Keratinocyte (primary cell): Measurements from ENCODE around the gene APBB2. TPM values are rescaled to one million over a fixed set of nuclear protein-coding genes. Genes with fewer than 3 reads are reported as not detected.

Experiments used
- DNase-seq: peaks from one replicate; pipeline ENCODE4 v3.0.0-alpha.2; 2011; ENCODE audit warnings: low read depth, missing footprints, low spot score
- FAIRE-seq: peaks from 2 replicates; lab custom pipeline; 2011; peaks lifted over from hg19 to GRCh38; lab: Jason Lieb, UNC
- H2AFZ ChIP-seq: 2 replicates; pipeline ENCODE4 v1.6.0; 2012; ENCODE audit warnings: low read length, control low read depth, inconsistent platforms; ENCODE audit not compliant: control insufficient read depth
- H3K27ac ChIP-seq: 2 replicates; pipeline ENCODE4 v1.5.1; 2011; ENCODE audit warnings: low read length; ENCODE audit not compliant: control insufficient read depth, insufficient read depth
- H3K27me3 ChIP-seq: 3 replicates; pipeline ENCODE4 v1.6.0; 2011; ENCODE audit warnings: low read length; ENCODE audit not compliant: control insufficient read depth, insufficient read depth; ENCODE audit errors: extremely low read depth
- H3K36me3 ChIP-seq, 2 experiments: 2 replicates in 1 of 2; 3 replicates in 1 of 2; pipeline ENCODE4 v1.5.1; 2011; ENCODE audit warnings: low read length in 2 of 2, mild to moderate bottlenecking in 1 of 2; ENCODE audit not compliant: control insufficient read depth in 2 of 2, insufficient read depth in 2 of 2; ENCODE audit errors: extremely low read depth in 1 of 2
- H3K4me1 ChIP-seq: 3 replicates; pipeline ENCODE4 v1.5.1; 2011; ENCODE audit warnings: low read length; ENCODE audit not compliant: control insufficient read depth, insufficient read depth; ENCODE audit errors: extremely low read depth
- H3K4me2 ChIP-seq: 3 replicates; pipeline ENCODE4 v1.6.0; 2011; ENCODE audit warnings: low read depth, low read length; ENCODE audit not compliant: control insufficient read depth, insufficient read depth; ENCODE audit errors: extremely low read depth
- H3K4me3 ChIP-seq, 3 experiments: fragments of 200-600 bp in 1 of 3; sonication (generic) in 1 of 3; 2 replicates in 2 of 3; 3 replicates in 1 of 3; pipeline ENCODE4 v1.5.1; 2011 to 2016; ENCODE audit warnings: low read length in 3 of 3, mild to moderate bottlenecking in 3 of 3, control low read depth in 2 of 3, inconsistent platforms in 1 of 3, low read depth in 1 of 3, mixed read lengths in 1 of 3, mixed run types in 1 of 3, moderate library complexity in 1 of 3; ENCODE audit not compliant: control insufficient read depth in 2 of 3, insufficient read depth in 2 of 3; ENCODE audit errors: extremely low read depth in 1 of 3
- H3K79me2 ChIP-seq: 2 replicates; pipeline ENCODE4 v1.6.0; 2012; ENCODE audit warnings: low read length; ENCODE audit not compliant: control insufficient read depth, insufficient read depth
- H3K9ac ChIP-seq: 3 replicates; pipeline ENCODE4 v1.6.0; 2011; ENCODE audit warnings: low read length; ENCODE audit not compliant: control insufficient read depth, insufficient read depth; ENCODE audit errors: extremely low read depth
- H3K9me1 ChIP-seq: 3 replicates; pipeline ENCODE4 v1.6.0; 2011; ENCODE audit warnings: low read length; ENCODE audit not compliant: control insufficient read depth, insufficient read depth; ENCODE audit errors: extremely low read depth
- H3K9me3 ChIP-seq: 2 replicates; pipeline ENCODE4 v1.5.1; 2012; ENCODE audit warnings: low read depth, low read length; ENCODE audit not compliant: control insufficient read depth
- H4K20me1 ChIP-seq: 3 replicates; pipeline ENCODE4 v1.6.0; 2011; ENCODE audit warnings: low read length; ENCODE audit not compliant: control insufficient read depth, insufficient read depth; ENCODE audit errors: extremely low read depth
- CTCF ChIP-seq, 3 experiments: IDR thresholded peaks in 1 of 3; conservative IDR thresholded peaks in 1 of 3; optimal IDR thresholded peaks in 1 of 3; 2 replicates in 2 of 3; 3 replicates in 1 of 3; pipeline versions ENCODE3 to v1.5.1; 2011; ENCODE audit warnings: low read length in 3 of 3, mild to moderate bottlenecking in 3 of 3, moderate library complexity in 2 of 3, control low read depth in 1 of 3, inconsistent platforms in 1 of 3; ENCODE audit not compliant: insufficient read depth in 2 of 3; ENCODE audit errors: extremely low read depth in 1 of 3
- EZH2 ChIP-seq: IDR thresholded peaks from one replicate; pipeline ENCODE4 v1.6.1; 2012; ENCODE audit warnings: inconsistent platforms, mild to moderate bottlenecking, low read length, moderate library complexity
- dilution Hi-C: fragments of 300-500 bp; cut with MboI; formaldehyde crosslinking; loops from one replicate; pipeline ENCODE4 v1.7.0; 2020; ENCODE audit warnings: low sequenced_read_pairs; ENCODE audit not compliant: extremely low pct_ligation_motif_present
- polyA plus RNA-seq, 5 experiments: library from polyadenylated mRNA; depleted of rRNA in 3 of 5; stranded (reverse) in 3 of 5; stranded (forward) in 1 of 5; unstranded in 1 of 5; fragments of >200 nt; gene quantifications; 1 replicate in 1 of 5; 2 replicates in 3 of 5; 3 replicates in 1 of 5; pipeline versions ENCODE4 v1.2.1 to v1.2.3, GENCODE V29; 2011 to 2012; ENCODE audit warnings: missing spikeins in 2 of 5, low read depth in 1 of 5, low replicate concordance in 1 of 5

Gene APBB2
- polyA plus RNA-seq, 1 donor (not counting 4 experiments of a cell fraction or from before 2014, with no cell fraction given): 57.3 TPM

GRCh38 chr4:41211951-41212615 lies 2.3 kb downstream of the APBB2 start:
- Histone ChIP-seq H3K79me2 (peaks cover 71% of the 10 kb centered on the region), H3K9me3 (no peaks in the 10 kb centered on the region), H3K27me3 (no peaks in the 10 kb centered on the region), H3K27ac (peak overlapping the region; percentile 74), H3K9ac (peak overlapping the region; percentile 87), H2AFZ (no peak overlapping the region), H3K4me2 (peak overlapping the region; percentile 90), H3K9me1 (no peaks in the 10 kb centered on the region), H3K4me1 (peaks cover 30% of the 10 kb centered on the region), H4K20me1 (no peaks in the 10 kb centered on the region), H3K36me3 (peaks cover 1 to 9% of the 10 kb centered on the region in 2 experiments), H3K4me3 (peak overlapping the region; percentile 88 to 98 (median 93))
- DNase-seq (no peak), FAIRE-seq (no peak)
- dilution Hi-C loops: no loop called here
- no peak for TF ChIP-seq CTCF (optimal IDR thresholded peaks at IDR 0.05 in 1 of 3, IDR thresholded peaks at IDR 0.05 in 1 of 3, conservative IDR thresholded peaks at IDR 0.05 in 1 of 3; ENCODE audit: extremely low read depth in 1 of 3, insufficient read depth in 2 of 3, low read length in 3 of 3)
- no peak for TF ChIP-seq EZH2

GRCh38 chr4:41209901-41210300 lies 4.4 kb downstream of the APBB2 start:
- Histone ChIP-seq H3K27me3 (no peaks in the 10 kb centered on the region), H3K36me3 (peaks cover 3 to 9% of the 10 kb centered on the region in 2 experiments), H3K9me3 (no peaks in the 10 kb centered on the region), H2AFZ (no peak overlapping the region), H3K4me1 (peaks cover 30% of the 10 kb centered on the region), H3K4me3 (no peak overlapping the region), H3K79me2 (peaks cover 91% of the 10 kb centered on the region), H3K4me2 (no peak overlapping the region), H3K27ac (no peak overlapping the region), H3K9ac (no peak overlapping the region), H3K9me1 (no peaks in the 10 kb centered on the region), H4K20me1 (no peaks in the 10 kb centered on the region)
- dilution Hi-C loops: no loop called here
- TF ChIP-seq EZH2 (no peak), CTCF (optimal IDR thresholded peaks at IDR 0.05 in 1 of 3, IDR thresholded peaks at IDR 0.05 in 1 of 3, conservative IDR thresholded peaks at IDR 0.05 in 1 of 3; ENCODE audit: extremely low read depth in 1 of 3, insufficient read depth in 2 of 3, low read length in 3 of 3) (no peak)
- FAIRE-seq (no peak), DNase-seq (no peak)
